Mammary epithelial cell (primary cell): ENCODE results near the gene PGAP3.

Experiments
- EZH2 ChIP-seq: IDR thresholded peaks from 2 replicates; pipeline ENCODE4 v1.6.1; 2012; ENCODE audit warnings: low read length, inconsistent platforms, borderline replicate concordance
- TF ChIP-seq, protein P1 (sequence below), 2 donors: IDR thresholded peaks in 1 of 2; conservative IDR thresholded peaks in 1 of 2; 2 replicates each; pipeline ENCODE4 v1.5.1; 2011 to 2012; ENCODE audit warnings: inconsistent platforms in 2 of 2, low read length in 2 of 2, mild to moderate bottlenecking in 2 of 2, control low read depth in 1 of 2, low read depth in 1 of 2; ENCODE audit not compliant: insufficient read depth in 1 of 2; ENCODE audit errors: extremely low read depth in 1 of 2

DNA sequence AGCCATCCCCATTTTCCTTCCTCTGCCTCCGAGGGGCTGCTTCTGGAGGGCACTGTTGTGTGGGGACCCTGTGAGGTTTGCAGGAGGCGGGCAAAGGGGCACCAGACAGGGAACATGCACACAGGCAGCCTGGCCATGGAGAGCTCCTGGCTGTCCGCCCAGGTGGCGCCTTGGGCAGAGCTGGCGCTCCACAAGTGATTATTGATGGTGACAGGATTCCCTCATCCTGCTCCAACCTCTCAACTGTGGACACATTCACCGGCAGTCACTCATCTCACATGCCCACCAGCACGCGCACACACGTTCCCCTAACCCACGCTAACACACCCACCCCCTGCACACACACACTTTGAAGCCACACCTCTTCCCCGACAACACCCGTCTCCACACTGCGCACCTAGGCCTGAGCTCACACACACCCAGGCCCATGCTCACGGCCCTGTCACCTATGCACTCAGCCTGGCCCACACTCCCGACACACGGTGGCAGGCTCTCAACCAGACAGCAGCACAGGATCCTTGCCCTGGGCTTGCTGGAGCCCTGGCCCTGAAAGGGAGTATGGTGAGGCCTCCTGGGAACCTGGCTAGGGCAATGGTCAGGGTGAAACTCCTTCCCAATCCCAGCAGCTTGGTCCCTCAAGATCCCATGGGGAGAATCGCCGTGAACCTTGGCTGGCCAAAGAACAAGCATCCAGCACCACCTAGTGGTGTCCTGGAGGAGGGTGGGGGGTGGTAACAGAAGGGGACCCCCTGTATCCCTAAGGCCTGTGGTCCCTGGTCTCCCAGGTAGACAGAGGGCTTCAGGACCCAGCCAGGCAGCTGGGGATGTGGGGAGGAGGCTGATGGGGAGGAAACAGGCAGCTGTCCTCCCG is 16.0 kb downstream of the PGAP3 start:
- TF ChIP-seq, protein P1, sequence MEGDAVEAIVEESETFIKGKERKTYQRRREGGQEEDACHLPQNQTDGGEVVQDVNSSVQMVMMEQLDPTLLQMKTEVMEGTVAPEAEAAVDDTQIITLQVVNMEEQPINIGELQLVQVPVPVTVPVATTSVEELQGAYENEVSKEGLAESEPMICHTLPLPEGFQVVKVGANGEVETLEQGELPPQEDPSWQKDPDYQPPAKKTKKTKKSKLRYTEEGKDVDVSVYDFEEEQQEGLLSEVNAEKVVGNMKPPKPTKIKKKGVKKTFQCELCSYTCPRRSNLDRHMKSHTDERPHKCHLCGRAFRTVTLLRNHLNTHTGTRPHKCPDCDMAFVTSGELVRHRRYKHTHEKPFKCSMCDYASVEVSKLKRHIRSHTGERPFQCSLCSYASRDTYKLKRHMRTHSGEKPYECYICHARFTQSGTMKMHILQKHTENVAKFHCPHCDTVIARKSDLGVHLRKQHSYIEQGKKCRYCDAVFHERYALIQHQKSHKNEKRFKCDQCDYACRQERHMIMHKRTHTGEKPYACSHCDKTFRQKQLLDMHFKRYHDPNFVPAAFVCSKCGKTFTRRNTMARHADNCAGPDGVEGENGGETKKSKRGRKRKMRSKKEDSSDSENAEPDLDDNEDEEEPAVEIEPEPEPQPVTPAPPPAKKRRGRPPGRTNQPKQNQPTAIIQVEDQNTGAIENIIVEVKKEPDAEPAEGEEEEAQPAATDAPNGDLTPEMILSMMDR (conservative IDR thresholded peaks at IDR 0.05 in 1 of 2, IDR thresholded peaks at IDR 0.05 in 1 of 2; ENCODE audit: extremely low read depth in 1 of 2, insufficient read depth in 1 of 2, low read depth in 1 of 2, low read length in 2 of 2), result peak; percentile 22 to 56
- TF ChIP-seq EZH2, result no peak
